Measurements from ENCODE around the gene ASTN2.

DNA sequence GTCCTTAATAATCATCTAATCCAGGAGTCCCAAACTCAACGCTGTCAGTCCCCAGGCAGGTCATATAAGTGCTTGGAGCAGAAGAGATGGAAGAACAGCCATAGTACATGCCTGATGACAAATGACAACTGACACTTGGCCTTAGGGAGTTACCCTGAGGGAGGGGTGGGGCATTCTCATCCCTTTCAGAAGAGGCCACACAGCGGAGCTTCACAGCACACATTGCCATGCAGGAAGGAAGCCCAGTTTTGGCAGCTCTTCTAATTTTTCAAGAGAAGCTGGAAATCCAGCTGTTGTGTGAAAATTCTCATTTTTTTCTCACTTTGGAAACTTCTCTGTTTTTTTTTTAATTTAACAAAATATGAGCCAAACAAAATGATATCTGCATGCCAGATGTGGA, 89.0 kb downstream of the ASTN2 start:
- TF ChIP-seq, protein P1, sequence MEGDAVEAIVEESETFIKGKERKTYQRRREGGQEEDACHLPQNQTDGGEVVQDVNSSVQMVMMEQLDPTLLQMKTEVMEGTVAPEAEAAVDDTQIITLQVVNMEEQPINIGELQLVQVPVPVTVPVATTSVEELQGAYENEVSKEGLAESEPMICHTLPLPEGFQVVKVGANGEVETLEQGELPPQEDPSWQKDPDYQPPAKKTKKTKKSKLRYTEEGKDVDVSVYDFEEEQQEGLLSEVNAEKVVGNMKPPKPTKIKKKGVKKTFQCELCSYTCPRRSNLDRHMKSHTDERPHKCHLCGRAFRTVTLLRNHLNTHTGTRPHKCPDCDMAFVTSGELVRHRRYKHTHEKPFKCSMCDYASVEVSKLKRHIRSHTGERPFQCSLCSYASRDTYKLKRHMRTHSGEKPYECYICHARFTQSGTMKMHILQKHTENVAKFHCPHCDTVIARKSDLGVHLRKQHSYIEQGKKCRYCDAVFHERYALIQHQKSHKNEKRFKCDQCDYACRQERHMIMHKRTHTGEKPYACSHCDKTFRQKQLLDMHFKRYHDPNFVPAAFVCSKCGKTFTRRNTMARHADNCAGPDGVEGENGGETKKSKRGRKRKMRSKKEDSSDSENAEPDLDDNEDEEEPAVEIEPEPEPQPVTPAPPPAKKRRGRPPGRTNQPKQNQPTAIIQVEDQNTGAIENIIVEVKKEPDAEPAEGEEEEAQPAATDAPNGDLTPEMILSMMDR (IDR thresholded peaks at IDR 0.05), result no peak
- TF ChIP-seq POLR2A (IDR thresholded peaks at IDR 0.05) (no peak), EP300 (IDR thresholded peaks at IDR 0.05) (no peak)
